Measurements from ENCODE around the gene UBE2O. TPM values are rescaled to one million over a fixed set of nuclear protein-coding genes. Genes with fewer than 3 reads are reported as not detected.

The UBE2O gene
- total and polyA plus RNA-seq, 11 donors = 16.0 to 36.1 (median 30.7) TPM

DNA sequence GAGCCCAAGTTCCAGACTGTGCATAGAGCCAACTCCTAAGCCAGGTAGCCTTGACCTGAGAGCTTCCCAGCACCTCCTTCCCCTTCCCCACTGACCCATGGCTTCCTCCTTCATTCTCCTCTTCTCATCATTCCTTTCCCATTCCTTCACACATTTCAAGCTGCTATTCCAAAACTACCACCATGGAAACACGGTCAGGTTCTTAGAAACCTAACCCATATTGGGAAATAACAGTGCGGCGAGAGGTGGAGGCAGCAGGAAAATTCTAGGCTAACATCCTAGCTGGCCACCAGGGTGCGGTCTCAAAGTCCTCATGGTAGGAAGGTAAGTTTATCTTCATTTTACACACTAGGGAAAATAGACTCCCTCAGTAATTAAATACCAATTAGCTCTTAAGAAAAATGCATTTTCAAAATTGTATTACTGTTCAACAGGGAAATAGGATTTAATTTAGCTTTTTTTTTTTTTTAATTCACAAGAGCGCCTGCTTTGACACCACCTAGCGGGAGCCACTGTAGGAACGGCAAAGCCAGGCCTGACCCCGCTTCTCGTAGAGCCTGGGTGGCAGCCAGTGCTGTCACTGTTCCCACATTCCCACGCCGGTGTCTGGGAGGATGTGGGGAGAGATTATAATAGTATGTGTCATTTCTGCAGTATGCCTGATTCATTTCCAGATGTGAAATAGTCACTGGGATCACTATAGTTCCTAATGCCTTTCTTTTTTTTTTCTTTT lies 82.5 kb downstream of the UBE2O start:
- Histone ChIP-seq H3K4me1 (peaks cover 0 to 23% (median 18%) of the 10 kb centered on the region in 12 donors), H3K36me3 (no peaks in the 10 kb centered on the region), H3K27me3 (no peaks in the 10 kb centered on the region), H3K9me3 (no peaks in the 10 kb centered on the region), H3K27ac (peak overlapping the region in 11 of 12 donors; percentile 23 to 72 (median 49)), H3K4me3 (peak overlapping the region in 1 of 12 donors; percentile 6)
- WGBS, 4 donors = 20 to 28% (median 23%) methylated on average over 11 of the region's 11 CpGs
- intact Hi-C loops (cut with DNase I) = loop anchor here in 1 of 10 donors (2.0 kb wide), 1 partner anchor 20 kb away; no protein-coding TSS in a partner anchor
- ATAC-seq (peak; percentile 90 to 97 (median 94)), DNase-seq (peak; percentile 84 to 92 (median 87))
- TF ChIP-seq CTCF (IDR thresholded peaks at IDR 0.05) (peak; percentile 32 to 83 (median 64)), POLR2A (IDR thresholded peaks at IDR 0.05) (no peak)

DNA sequence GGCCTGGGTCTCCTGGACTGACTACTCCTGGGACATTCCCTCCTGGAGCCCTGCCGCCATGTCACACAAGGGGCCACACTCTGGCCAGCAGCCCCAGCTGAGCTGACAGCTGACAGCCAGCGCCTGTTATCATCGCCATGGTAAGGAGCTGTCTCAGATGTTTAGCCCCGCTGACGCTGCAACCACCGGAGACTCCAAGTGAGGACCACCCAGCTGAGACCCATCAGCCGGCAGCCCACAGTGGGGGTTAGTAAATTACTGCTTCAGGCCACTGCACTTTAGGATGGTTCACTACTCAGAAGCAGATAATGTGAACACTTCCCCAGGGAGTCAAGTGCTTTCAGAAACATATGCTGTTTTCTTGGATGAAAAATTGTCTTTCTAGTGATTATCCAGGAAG lies 83.1 kb downstream of the UBE2O start:
- ATAC-seq (peak in 3 of 4 donors; percentile 10 to 44 (median 18)), DNase-seq (peak in 4 of 5 donors; percentile 32 to 70 (median 50))
- Histone ChIP-seq H3K36me3 (no peaks in the 10 kb centered on the region), H3K27me3 (no peaks in the 10 kb centered on the region), H3K4me1 (peaks cover 0 to 23% (median 18%) of the 10 kb centered on the region in 12 donors), H3K9me3 (no peaks in the 10 kb centered on the region), H3K27ac (peak overlapping the region in 10 of 12 donors; percentile 15 to 68 (median 33)), H3K4me3 (no peak overlapping the region)
- WGBS, 4 donors = 58 to 74% (median 60%) methylated on average over 6 to 7 of the region's 7 CpGs
- intact Hi-C loops (cut with DNase I) = loop anchor here in 1 of 10 donors (2.0 kb wide), 1 partner anchor 19 kb away; no protein-coding TSS in a partner anchor
- TF ChIP-seq POLR2A (IDR thresholded peaks at IDR 0.05) = no peak
- TF ChIP-seq CTCF (IDR thresholded peaks at IDR 0.05) = no peak

DNA sequence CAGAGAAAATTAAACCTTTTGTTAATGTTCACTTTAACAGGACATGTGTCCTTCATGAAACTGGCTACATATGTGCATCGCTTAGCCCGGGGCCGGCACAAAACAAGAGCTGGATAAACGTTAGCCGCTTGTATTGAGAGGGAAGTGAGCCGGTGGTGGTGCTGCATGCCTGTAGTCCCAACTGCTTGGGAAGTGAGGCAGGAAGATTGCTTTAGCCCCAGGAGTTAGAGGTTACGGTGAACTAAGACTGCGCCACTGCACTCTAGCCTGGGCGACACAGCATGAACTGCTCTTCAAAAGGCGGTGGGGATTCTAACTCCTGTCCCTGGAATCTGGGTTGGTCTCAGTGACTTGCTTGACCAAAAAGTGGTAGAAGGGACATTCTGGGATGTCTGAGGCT lies 83.6 kb downstream of the UBE2O start:
- no peak for DNase-seq
- intact Hi-C loops (cut with DNase I) = no loop called here
- WGBS, 4 donors = 76 to 91% (median 83%) methylated on average over 10 of the region's 10 CpGs

More for the DNA sequence above, 83.6 kb downstream of the UBE2O start:
- Histone ChIP-seq H3K4me1 (peaks cover 0 to 23% (median 18%) of the 10 kb centered on the region in 12 donors), H3K36me3 (no peaks in the 10 kb centered on the region), H3K27me3 (no peaks in the 10 kb centered on the region), H3K9me3 (no peaks in the 10 kb centered on the region), H3K27ac (peak overlapping the region in 2 of 12 donors; percentile 23 to 29), H3K4me3 (no peak overlapping the region)
- TF ChIP-seq POLR2A (IDR thresholded peaks at IDR 0.05) = no peak
- no peak for TF ChIP-seq CTCF (IDR thresholded peaks at IDR 0.05)
- peak in 1 of 4 donors; percentile 6 for ATAC-seq
